Ovary (tissue), 9 donors: Measurements from ENCODE around the gene NPAT. TPM values are rescaled to one million over a fixed set of nuclear protein-coding genes. Genes with fewer than 3 reads are reported as not detected.
"Not testable (repeated sequence)": the region's sequence is repeated elsewhere in the genome, so short reads cannot be mapped to it uniquely, and the experiment has no call there.

Experiments
- DNase-seq, 5 donors: peaks; one replicate each; pipeline ENCODE4 v3.0.0-alpha.2; 2019 to 2020
- H3K27ac ChIP-seq, 2 donors: fragments of 200-600 bp; one replicate each; pipeline versions ENCODE4 v1.5.1 to v1.8.0; 2019 to 2022
- H3K27me3 ChIP-seq: fragments of 200-600 bp; one replicate; pipeline ENCODE4 v1.8.0; 2022
- H3K36me3 ChIP-seq: fragments of 200-600 bp; sonication (generic); one replicate; pipeline ENCODE4 v1.5.1; 2019
- H3K4me1 ChIP-seq: one replicate; pipeline ENCODE4 v1.8.1; 2013; ENCODE audit warnings: mild to moderate bottlenecking, moderate library complexity; ENCODE audit not compliant: insufficient read depth
- H3K4me3 ChIP-seq: fragments of 200-600 bp; sonication (generic); one replicate; pipeline ENCODE4 v1.5.1; 2017
- H3K9me3 ChIP-seq, 2 donors: fragments of 200-600 bp in 1 of 2; sonication (generic) in 1 of 2; one replicate each; pipeline versions ENCODE4 v1.5.1 to v1.8.1; 2013 to 2019; ENCODE audit warnings: mild to moderate bottlenecking in 1 of 2, moderate library complexity in 1 of 2
- CTCF ChIP-seq, 3 donors: fragments of 450-650 bp in 2 of 3; fragments of 200-600 bp in 1 of 3; IDR thresholded peaks; one replicate each; pipeline versions ENCODE4 v1.5.1 to v1.8.0; 2016 to 2022; ENCODE audit warnings: antibody characterized with exemption in 3 of 3, mild to moderate bottlenecking in 1 of 3
- EP300 ChIP-seq: sonication (generic); formaldehyde crosslinking; IDR thresholded peaks from one replicate; pipeline ENCODE4 v1.6.1; 2017; ENCODE audit warnings: antibody characterized with exemption
- POLR2A ChIP-seq: fragments of 450-650 bp; IDR thresholded peaks from one replicate; pipeline ENCODE4 v1.6.1; 2017; ENCODE audit warnings: antibody characterized with exemption, mild to moderate bottlenecking, moderate library complexity
- WGBS, 3 donors: extraction: QIAGEN DNeasy Blood & Tissue Kit in 1 of 3; methylation state at CpG; one replicate each; pipeline versions ENCODE4 v1.1.5 to v1.1.7; 2013 to 2017; 5-methylcytosine and 5-hydroxymethylcytosine counted together
- intact Hi-C, 4 donors: fragments of 100-400 bp; cut with DNase I; formaldehyde crosslinking; loops; one replicate each; pipeline versions ENCODE4 v1.11.0 to v1.15.1; 2022 to 2023
- polyA plus RNA-seq, 2 donors: library from polyadenylated mRNA; stranded (reverse); fragments of 200-250 nt in 1 of 2; fragments of 350-450 nt in 1 of 2; fragmentation: Illumina TruSeq in 1 of 2; extraction: RNeasy Lipid Tissue Mini Kit (QIAGEN cat#74804) in 1 of 2; gene quantifications; one replicate each; pipeline ENCODE4 v1.2.3, GENCODE V29; 2013 to 2014
- total RNA-seq, 7 donors: library from RNA; depleted of rRNA in 2 of 7; stranded (reverse); fragments of >200 nt in 2 of 7; fragmentation: NEBNext Ultra II Directional in 3 of 7; extraction: Animal tissue kit (Norgen Biotek cat#: 25700) in 3 of 7; gene quantifications; one replicate each; pipeline versions ENCODE4 v1.1.0 to v1.2.4, GENCODE V29; 2016 to 2023
- donor health status: DM: no; HTN: no; CAD: no; lungs with moderate emphysema.
- donor health status: DM: no; HTN: no; CAD: no.
- donor health status: Bipolar disorder and iron deficiency.
- donor health status: DM: yes; HTN: yes; CAD: no.
- donor health status: DM: no; HTN: no; CAD: no.
- donor health status: DM: yes; HTN: yes; CAD: no.

NPAT gene
- total and polyA plus RNA-seq, 9 donors: 6.2 to 23.3 (median 16.5) TPM

DNA sequence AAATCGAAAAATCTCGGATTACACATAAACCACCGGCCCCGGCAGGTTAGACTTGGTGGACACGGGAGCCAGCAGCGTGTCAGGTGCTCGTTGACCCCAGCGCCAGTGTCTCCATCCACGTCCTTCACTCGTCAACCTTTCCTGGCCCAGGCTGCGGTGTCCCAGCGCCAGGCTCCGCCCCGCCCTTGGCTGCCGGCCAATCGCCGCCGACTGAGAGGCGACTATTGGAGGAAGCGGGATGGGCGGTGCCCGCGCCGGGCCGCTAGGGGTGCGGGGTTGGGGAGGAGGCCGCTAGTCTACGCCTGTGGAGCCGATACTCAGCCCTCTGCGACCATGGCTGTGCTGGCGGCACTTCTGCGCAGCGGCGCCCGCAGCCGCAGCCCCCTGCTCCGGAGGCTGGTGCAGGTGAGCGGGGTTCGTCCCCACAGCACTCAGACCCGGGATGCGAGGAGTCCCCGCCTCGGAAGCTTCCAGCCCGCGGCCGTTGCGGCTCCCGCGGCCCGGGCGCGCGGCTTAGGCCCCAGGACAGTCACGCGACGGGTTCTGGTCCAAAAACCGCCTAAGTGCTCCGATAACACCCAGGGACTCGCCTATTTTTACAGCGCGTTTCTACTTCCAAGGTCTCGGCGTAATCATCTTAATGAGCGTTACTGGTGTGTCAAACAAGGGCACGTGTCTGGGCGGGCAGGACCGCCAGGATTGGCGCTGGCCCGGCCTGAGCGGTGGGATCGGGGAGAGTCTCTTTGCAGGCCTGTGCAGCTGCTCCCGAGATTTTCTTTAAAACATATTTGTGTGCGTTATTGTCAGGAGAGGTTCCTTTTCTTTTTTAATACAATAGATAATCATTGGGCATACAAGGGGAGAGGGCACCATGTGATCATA is 100.9 kb downstream of the NPAT start, which contains the start of gene ACAT1:
TSS of gene ACAT1 (plus strand) at position 294 of the 882 bp plus-strand sequence. CDS start at position 334, 40 bp downstream.
- H3K27ac ChIP-seq: peak within 1 kb of the TSS; percentile 69 to 94
- WGBS, 3 donors: 0% methylated on average over 46 to 73 of the region's 73 CpGs
- H3K4me1 ChIP-seq: peaks cover 8% of the 10 kb centered on the region
- no peak for TF ChIP-seq EP300
- TF ChIP-seq CTCF (IDR thresholded peaks at IDR 0.05): peak; percentile 38 to 80 (median 75)
- TF ChIP-seq POLR2A: peak; percentile 84
- peak within 1 kb of the TSS; percentile 85 for H3K4me3 ChIP-seq
- H3K27me3 ChIP-seq: no peaks in the 10 kb centered on the region
- no peaks in the 10 kb centered on the region for H3K36me3 ChIP-seq
- peak; percentile 97 to 98 (median 98) for DNase-seq
- no peaks in the 10 kb centered on the region for H3K9me3 ChIP-seq
- intact Hi-C loops: loop anchor here in 2 of 4 donors (5.0 to 10.0 kb wide), 2 partner anchors 101 to 103 kb away; partner anchors contain the start of genes ATM (in 2 of the 2) and NPAT (in 2 of the 2)

GRCh38 chr11:108120936-108121273 is 101.5 kb downstream of the NPAT start:
- WGBS, 3 donors: 64 to 67% (median 65%) methylated on average over 7 of the region's 7 CpGs
- H3K27me3 ChIP-seq, H3K4me1 ChIP-seq, H3K9me3 ChIP-seq, DNase-seq, H3K36me3 ChIP-seq: not testable (repeated sequence)
- intact Hi-C loops: loop anchor here in 2 of 4 donors (5.0 to 10.0 kb wide), 2 partner anchors 101 to 104 kb away; partner anchors contain the start of genes ATM (in 2 of the 2) and NPAT (in 2 of the 2)
- Histone ChIP-seq H3K4me3 (peak overlapping the region; percentile 85), H3K27ac (peak overlapping the region; percentile 69 to 94)

GRCh38 chr11:108117746-108118371 is 104.6 kb downstream of the NPAT start:
- no peaks in the 10 kb centered on the region for H3K36me3 ChIP-seq
- no peak for DNase-seq
- H3K4me1 ChIP-seq: peaks cover 5% of the 10 kb centered on the region
- intact Hi-C loops: loop anchor here in 2 of 4 donors (5.0 to 10.0 kb wide), 2 partner anchors 534 to 547 kb away; partner anchors contain the start of gene DDX10 (in 1 of the 2)
- no peak overlapping the region for H3K4me3 ChIP-seq
- no peak for TF ChIP-seq EP300
- peak in 1 of 3 donors; percentile 23 for TF ChIP-seq CTCF (IDR thresholded peaks at IDR 0.05)
- H3K9me3 ChIP-seq: no peaks in the 10 kb centered on the region
- no peaks in the 10 kb centered on the region for H3K27me3 ChIP-seq
- H3K27ac ChIP-seq: no peak overlapping the region

GRCh38 chr11:108115500-108116140 is 106.8 kb downstream of the NPAT start:
- 30 to 36% (median 31%) methylated on average over 5 of the region's 5 CpGs for WGBS, 3 donors
- peak; percentile 89 to 96 (median 93) for DNase-seq
- peak overlapping the region; percentile 29 to 43 for H3K27ac ChIP-seq
- no peak overlapping the region for H3K4me3 ChIP-seq
- H3K9me3 ChIP-seq: no peaks in the 10 kb centered on the region
- no peaks in the 10 kb centered on the region for H3K27me3 ChIP-seq
- H3K36me3 ChIP-seq: no peaks in the 10 kb centered on the region
- intact Hi-C loops: loop anchor here in 2 of 4 donors (5.0 to 10.0 kb wide), 2 partner anchors 537 to 549 kb away; partner anchors contain the start of gene DDX10 (in 1 of the 2)
- peaks cover 2% of the 10 kb centered on the region for H3K4me1 ChIP-seq
- TF ChIP-seq EP300 (no peak), POLR2A (no peak), CTCF (IDR thresholded peaks at IDR 0.05) (no peak)
